HG02943 (cell line): ENCODE data around the gene TMSB15C.
"Not testable (repeated sequence)": the region's sequence is repeated elsewhere in the genome, so short reads cannot be mapped to it uniquely, and the experiment has no call there.

Experiments
- ATAC-seq: cut with Tn5 transposase; IDR thresholded peaks from one replicate; pipeline ENCODE4 v1.9.1; 2021; ENCODE audit warnings: mild to moderate bottlenecking, low read depth, moderate library complexity; ENCODE audit not compliant: unreplicated experiment

Gene TMSB15C

DNA sequence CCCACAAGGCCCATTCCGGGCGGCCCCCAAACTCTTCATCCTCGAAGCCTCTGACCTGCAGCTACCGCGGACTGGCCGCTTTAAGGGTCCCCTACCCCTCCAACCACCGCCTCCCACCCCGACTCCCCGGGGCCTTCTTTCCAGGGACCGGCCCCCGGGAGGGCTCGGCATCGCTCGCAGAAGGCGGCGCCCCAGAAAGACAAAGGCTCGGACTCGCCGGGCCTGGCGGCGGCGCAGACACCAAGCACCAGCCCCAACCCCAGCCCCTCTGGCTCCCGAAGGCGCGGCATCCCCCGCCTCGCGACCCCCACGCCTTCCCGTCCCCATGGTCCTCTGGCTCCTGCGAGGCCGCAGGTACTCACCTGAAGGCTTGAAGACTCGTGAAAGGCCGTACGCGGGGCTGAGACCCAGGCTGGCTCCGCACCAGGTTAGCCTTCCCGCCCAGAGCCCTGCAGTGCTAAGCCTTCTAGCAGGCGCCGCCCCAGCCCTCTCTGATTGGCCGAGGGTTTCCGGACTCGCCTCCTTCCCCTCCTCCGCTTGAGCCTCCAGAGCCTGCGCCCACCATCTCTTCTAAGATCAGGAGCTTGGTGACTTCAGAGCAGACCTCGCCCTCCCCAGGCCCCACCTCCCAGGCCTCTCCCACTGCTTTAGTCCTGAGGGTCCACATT lies at the start of gene TMSB15C:
Gene TMSB15C, minus strand, starts transcription at position 459 of the 668 bp plus-strand sequence.
- peak; percentile 90 for ATAC-seq

DNA sequence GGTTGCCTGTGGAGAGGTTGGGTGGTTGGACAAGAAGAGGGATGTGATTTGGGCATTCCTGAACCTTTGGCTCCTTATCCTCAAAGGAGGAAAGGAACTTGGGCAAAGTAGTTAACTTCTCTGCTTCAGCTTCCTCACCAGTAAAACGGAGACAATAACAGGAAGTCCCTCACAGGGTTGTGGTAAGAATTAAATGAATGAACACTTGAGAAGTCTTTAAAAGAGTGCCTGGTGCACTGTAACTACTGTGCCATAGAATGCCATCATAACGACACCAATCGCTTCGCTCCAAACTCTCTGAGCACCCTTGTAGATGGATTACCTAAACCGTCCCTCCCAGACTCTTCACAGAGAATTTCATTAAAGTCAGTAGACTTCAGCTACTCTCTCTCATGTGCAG lies 46.8 kb upstream of the TMSB15C start:
- ATAC-seq, result no peak

DNA sequence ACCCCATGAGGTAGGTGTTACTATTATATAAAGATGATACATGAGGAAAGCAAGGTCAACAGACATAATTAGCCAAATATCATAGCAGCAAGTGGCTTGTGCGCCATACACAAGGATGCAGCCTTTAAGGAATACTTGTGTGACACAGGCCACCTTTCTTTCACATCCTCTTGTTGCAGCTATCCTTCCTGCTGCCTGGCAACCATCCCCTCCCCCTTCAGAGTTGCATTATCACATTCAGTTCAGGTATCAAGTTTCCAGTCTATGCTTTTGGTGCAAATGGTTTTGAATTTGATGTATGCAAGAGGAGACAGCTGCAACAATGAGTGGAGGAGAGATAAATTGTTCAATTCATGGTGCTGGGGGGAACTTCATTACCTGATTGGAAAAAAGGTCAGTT lies 42.7 kb upstream of the TMSB15C start:
- no peak for ATAC-seq

DNA sequence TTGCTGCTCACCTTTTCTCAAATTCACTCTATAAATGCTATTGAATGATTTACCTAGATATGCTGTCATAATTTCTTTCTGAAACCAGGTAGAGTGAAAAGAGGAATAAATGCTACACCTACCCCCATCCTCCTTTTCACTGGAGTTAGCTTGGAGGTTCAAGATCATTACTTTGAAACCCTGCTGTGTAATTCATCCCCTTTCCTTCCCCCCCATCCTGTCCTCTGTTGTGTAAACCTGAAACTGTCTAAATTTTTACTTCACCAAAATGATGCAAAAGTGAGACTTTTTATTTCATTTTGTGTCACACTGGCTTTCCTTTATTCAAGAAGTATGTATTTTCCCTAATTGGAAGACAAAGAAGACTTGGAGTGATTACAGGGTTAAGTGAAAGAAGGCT lies 41.7 kb upstream of the TMSB15C start:
- no peak for ATAC-seq

DNA sequence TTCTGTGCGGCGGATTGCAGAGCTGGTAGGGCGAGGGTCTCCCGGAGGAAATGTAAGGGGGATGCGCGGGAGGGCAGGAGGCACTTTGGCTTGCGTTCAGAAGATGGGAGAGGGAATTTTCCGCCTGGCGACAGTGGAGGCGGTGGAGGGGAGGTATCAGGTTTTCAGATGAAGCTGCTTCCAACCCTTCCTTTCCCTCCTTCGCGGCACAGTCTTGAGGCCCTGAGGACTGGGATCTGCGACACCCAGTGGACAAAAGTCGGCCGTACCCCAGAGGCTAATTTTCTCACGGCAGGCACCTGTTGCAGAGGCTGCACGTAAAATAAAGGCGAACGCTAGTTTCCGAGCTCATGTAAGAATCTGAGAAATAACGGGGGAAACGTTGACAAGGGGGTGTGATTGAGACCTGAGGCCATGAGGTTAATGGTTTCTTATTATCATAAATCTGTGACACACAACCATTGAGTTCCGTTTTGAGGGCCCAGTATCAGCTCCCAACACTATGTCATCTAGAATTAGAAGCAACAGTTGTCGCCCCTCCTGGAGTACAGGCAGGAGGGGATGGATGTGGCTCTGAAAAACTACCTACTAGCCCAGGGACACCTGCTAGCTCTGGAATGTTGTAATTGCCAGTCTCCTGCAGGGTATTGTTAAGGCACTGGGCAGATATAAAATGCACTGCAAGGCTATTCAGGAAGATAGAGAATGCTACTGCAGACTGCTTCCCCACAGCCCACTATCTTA lies 37.4 kb upstream of the TMSB15C start:
- ATAC-seq, result peak; percentile 36

- peak; percentile 68 for ATAC-seq
Observed at GRCh38 chrX:104112326-104112951, 36.4 kb upstream of the TMSB15C start, which contains the start of gene ZCCHC18. ZCCHC18 (plus strand) TSS chrX:104112523; CDS start chrX:104114112, 1,589 bp downstream.

DNA sequence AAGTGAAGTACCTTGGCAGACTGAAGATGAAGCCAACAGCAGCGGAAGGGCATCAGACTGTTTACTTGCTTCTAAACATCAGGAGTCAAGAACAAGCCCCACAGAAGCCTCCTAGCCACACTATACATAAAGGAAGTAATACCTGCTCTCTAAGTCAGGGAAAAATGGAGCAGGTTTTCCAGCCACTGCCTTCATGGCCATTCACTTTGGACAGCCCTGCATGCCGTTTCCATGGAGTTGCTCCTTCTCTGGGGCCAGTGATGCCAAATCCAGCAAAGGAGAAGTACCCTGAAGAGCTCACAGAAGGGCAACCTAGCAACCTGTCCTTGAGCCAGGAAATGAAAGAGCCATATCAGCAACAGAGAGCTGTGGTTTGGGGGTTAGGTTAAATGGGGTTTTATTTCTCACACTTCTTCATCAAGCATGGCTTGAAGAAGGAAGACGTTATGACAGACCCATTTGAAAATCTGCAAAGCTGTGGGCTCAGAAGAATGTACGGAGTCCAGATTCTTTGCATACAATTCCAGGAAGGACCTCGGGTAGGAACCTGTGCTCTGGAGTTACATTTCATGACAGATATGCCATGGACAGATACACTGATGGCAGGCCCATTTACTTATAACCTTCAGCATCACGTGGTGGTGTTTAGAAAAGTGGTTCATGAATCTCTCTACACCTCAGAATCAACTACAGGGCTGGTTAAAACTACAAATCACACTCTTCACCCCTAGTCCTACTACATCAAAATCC lies 34.6 kb upstream of the TMSB15C start:
- peak; percentile 46 for ATAC-seq

- no peak for ATAC-seq
Observed at GRCh38 chrX:104108955-104109354, 32.9 kb upstream of the TMSB15C start.

DNA sequence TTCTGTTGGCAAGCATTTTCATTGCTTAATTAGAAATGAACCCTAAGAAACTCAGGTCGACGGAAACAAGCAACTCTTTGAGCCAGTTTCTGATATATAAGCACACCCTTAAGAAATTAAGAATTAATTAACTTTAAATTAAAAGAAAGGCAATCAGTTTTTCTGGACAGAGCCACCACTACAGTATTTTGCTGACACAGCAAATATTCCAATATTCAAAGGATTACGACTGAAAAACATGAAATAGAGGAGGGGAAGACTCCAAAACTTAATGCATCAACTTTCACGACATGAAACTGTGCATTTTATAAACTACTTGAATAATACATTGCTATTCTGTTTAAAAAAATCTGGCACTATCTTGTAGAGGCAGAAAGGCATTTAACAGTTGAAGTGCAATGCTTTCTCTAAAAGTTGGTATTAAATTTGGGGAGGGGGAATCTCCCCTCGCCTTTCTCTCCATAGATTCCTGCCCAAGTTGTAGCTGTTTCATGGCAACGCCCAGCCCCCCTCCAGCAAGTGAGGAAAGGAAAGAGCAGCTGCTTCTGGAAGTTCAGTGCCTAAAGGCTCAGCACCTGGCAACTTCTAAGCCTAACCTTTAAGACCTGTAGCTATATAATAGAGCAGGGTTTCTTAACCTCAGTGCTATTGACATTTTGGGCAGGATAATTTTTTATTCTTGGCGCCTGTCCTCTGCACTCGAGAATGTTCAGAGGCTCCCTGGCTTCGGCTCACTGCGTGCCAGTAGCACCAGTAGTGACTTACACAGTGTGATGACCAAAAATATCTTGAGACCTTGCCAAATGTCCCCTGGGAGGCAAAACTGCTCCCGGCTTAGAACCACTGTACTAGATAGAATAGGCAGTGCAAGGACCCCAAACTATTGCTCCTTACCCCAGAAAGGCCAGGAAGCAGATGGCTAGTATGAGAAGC lies 29.6 kb upstream of the TMSB15C start:
- ATAC-seq, result no peak

DNA sequence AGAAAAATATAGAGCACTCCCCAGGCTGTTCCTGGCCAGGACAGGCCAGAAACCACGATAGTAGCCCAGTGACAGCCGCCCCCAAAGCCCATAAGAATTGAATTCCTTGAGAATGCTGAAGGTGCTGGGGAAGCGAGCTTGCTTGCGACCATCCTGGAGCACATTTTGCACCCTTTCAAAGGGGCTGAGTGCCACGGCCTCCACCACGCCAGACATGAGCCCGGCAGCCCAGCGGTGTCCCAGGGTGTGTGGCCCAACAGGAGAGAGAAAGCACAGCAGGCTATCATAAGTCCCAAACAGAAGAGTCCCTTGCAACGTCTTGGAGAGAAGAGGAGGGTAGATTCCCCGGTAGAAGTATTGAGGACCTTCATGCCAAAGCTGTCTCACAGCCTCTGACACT lies 28.6 kb upstream of the TMSB15C start:
- no peak for ATAC-seq

GRCh38 chrX:104098919-104099318 lies 22.9 kb upstream of the TMSB15C start:
- ATAC-seq, result no peak

- peak; percentile 71 for ATAC-seq
Observed at GRCh38 chrX:104098151-104098808, 22.2 kb upstream of the TMSB15C start.

GRCh38 chrX:104085919-104086318 lies 9.9 kb upstream of the TMSB15C start:
- no peak for ATAC-seq

DNA sequence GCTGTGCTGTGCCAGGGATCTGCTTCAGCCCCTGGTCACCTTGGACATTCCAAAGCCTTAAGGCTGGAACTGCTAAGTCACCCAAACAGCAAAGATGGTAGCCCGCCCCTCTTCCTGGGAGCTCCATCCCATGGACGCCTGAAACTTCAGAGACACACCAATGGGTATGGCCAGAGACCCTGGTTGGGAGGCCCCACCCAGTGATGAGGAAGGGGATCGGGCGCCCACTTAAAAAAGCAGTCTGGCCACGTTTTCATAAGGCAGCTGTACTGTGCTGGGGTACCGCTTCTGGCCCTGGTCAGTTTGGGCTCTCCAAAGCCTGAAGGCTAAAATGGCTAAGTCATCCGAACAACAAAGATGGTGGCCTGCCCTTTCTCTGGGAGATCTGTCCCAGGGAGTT lies 9.4 kb upstream of the TMSB15C start:
- no peak for ATAC-seq

- ATAC-seq, result no peak
Observed at GRCh38 chrX:104084534-104085277, 8.7 kb upstream of the TMSB15C start.

DNA sequence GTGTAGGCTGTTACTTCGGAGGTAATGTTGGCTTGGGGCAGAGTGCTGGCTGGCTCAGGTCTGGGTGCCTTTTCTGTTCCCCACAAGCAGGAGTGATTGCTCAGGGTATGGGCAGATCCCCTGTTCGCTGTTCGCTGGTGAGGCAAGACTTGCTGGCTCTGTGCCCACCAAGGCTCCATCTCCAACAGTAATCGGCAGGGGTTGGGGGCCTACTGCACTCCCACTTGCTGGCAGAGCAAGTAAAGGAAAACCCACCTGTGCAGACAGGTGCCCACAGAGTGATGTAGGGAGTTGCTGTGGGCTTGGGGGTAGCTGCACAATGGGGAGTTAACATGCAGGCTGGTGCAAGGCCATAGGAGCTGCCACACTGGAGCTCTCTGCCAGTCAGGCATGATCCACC lies 8.0 kb upstream of the TMSB15C start:
- ATAC-seq, result no peak

- not testable (repeated sequence) for ATAC-seq
Observed at GRCh38 chrX:104077854-104078253, 1.8 kb upstream of the TMSB15C start.

DNA sequence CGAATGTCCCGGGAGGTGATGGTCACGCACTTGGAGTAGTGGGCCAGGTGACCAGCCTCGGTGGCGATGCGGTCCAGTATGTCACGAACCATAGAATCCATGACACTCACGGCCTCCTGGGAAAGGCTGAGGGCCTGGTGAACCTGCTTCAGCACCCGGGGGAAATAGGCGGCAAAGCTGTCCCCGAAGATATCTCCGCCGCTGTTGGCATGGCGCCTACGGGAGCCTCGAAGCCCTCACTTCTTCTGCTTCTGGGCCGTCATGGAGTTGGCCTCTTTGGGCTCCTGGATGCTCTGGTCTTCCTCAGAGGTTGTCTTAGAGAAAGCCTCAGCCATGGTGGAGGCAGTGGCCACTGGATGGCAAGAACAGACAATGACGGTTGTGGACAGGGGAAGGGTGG lies 13.4 kb downstream of the TMSB15C start:
- ATAC-seq, result not testable (repeated sequence)

DNA sequence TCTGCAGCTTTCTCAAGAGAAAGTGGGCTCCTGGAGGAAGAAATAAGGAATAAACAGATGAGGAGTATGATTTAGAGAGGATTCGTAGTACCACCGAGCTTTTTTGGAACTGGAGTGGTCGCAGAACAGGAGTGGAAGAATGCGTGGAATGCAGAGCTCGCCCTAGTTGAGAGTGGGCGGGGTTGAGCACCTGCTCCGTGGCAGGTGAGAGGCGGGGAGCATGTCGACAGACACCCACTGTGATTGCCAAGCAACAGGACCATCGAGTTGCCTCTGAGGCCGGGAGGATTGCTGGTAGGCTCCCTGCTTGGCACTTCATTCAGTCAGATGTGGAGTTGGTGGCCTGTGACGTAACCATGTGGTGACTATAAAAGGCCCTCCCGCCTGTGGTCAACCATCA lies 21.1 kb downstream of the TMSB15C start:
- ATAC-seq, result not testable (repeated sequence)
